Erythroblast (primary cell): Measurements from ENCODE around the gene COA8.

Source experiments
- DNase-seq, 2 experiments: peaks; one replicate each; lab custom pipeline; 2025; lab: John Stamatoyannopoulos, UW
- GATA1 ChIP-seq: IDR thresholded peaks from 2 replicates; pipeline ENCODE4 v1.6.1; 2011; ENCODE audit warnings: low read depth, mild to moderate bottlenecking, control low read depth, low read length, moderate library complexity
- POLR2A ChIP-seq: IDR thresholded peaks from 2 replicates; pipeline ENCODE4 v1.6.1; 2011; ENCODE audit warnings: mild to moderate bottlenecking, low read length

COA8 gene

GRCh38 chr14:103556946-103557758 lies 5.6 kb upstream of the COA8 start:
- TF ChIP-seq GATA1 (no peak), POLR2A (no peak)
- DNase-seq = no peak

- no peak for DNase-seq
- no peak for TF ChIP-seq GATA1
- no peak for TF ChIP-seq POLR2A
These were observed 4.5 kb upstream of the COA8 start for GRCh38 chr14:103558071-103558882.

DNA sequence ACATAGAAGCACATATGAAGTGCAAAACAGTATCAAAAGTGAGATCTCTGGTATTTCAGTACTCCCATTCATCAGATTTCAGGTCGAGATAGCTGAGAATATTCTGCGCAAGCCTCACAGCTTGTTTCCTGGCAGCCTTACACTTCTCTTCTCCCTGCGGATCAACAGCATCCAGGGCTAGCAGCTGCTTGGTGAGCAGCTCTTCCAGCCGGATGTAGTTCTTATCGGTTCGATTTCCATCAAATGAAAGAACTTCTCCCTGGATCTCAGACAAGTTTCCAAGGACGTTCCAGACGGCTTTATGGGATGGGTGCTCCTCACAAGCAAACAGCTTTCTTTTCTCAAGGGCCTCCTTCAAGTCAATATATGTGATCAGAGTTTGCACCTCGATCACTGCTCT lies 3.0 kb upstream of the COA8 start:
- DNase-seq = no peak
- TF ChIP-seq GATA1 (no peak), POLR2A (no peak)

DNA sequence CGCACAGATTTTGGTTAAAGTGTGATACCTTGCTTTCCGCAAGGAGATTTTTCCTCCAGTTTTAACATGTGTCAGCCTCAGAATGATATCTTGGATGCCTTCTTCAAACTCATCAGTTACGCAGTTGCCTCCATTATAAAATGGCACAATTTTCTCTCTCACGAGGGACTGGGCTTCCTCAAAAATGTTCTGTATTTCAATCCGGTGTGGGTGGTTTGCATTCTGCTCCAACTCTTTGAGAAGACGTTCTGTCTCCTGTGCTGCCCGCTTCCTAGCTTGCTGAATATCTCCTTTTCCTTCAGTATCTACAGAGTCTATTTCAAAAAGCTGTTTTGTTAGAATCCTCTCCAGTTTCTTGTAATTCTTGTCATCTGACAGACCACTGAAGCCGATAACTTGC lies 2.1 kb upstream of the COA8 start:
- no peak for DNase-seq
- no peak for TF ChIP-seq POLR2A
- no peak for TF ChIP-seq GATA1

- no peak for TF ChIP-seq GATA1
- no peak for TF ChIP-seq POLR2A
- DNase-seq = peak; percentile 78
These were observed 1.2 kb upstream of the COA8 start for GRCh38 chr14:103561381-103562178.

GRCh38 chr14:103562179-103562428 lies 656 bp upstream of the COA8 start:
- TF ChIP-seq POLR2A = no peak
- TF ChIP-seq GATA1 = no peak
- peak in 1 of 2 experiments; percentile 81 for DNase-seq

DNA sequence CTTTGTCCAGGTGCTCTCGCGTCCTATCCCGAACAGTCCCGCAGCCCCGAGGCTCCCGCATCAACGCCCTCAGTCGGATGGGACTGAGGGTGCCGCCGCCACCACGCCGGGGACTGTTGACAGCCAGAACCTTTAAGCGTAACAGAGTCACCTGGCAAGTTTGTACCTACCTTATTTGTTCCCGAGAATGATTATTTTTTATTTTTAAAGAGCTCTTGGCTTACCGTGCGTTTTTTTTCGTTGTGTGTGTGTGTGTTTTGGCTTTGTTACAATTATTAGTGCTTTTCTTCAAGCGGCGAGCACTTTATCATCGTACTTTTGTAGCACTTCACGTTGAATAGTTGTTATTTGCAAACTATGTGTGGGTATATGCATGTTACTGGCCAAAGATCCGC lies 463 bp downstream of the COA8 start:
- TF ChIP-seq GATA1 (no peak), POLR2A (no peak)
- DNase-seq = no peak

DNA sequence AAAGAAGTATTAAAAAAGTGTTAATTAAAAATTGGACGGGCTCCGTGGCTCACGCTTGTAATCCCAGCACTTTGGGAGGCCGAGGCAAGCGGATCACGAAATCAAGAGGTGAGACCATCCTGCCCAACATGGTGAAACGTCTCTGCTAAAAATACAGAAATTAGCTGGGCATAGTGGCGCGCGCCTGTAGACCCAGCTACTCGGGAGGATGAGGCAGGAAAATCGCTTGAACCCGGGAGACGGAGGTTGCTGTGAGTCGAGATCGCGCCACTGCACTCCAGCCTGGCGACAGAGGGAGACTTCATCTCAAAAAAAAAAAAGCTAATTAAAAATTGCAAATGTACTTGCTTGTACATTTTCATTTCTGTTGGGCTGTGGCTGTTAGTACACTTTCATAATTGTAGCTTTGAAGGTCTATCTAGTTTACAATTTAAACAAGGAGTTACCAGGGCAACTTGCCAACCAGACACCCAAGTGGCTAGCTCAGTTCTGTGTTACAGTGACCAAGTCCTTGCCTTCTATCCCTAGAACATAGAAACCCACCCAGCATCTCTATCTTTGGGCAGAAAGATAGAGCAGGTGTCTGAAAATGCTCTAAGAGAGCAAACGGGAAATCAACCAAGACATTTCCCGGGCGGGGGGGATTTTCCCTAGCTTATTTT lies 1.2 kb downstream of the COA8 start:
- TF ChIP-seq GATA1 (no peak), POLR2A (no peak)
- peak; percentile 31 to 34 for DNase-seq

- no peak for DNase-seq
- TF ChIP-seq GATA1 (no peak), POLR2A (no peak)
These were observed 6.2 kb downstream of the COA8 start for GRCh38 chr14:103568952-103569351.

DNA sequence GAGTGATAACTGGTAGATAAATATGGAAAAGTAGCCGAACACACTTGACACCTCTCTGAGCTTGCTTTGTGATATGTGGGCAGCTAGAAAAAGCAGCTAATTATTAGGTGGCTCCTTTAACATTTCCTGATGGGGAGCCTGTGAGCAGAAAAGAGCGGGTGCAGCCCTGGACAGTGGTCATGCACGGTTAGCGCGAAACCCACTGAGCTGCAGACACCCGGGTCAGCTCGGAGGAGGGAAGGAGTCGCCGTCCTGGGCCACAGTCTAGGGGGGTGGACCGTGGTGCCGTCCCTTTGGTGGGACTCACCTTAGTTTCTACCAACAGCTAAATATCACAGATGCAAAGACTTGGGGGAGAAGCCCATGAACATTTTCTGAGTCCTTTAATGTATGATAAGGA lies 6.6 kb downstream of the COA8 start:
- no peak for DNase-seq
- no peak for TF ChIP-seq POLR2A
- no peak for TF ChIP-seq GATA1

DNA sequence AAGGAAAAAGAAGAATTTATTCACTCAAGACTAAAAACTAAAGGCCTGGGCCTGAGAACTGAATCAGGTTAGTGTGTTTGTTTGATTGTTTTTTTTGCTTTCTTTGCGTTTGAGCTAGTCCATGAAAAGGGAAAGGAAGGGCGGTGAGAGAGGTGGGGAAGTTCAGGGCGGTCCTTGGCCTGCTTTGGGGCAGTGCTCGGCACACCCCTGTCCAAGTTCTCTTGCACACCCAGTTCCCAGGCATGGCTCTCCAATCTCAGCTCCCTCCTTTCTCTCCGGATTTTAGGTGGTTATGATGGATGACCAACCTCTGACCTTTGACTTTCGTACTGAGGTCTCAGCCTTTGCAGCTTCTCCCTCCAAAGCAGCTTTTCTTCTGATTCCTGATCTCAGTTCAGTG lies 11.3 kb downstream of the COA8 start:
- TF ChIP-seq GATA1 (no peak), POLR2A (no peak)
- no peak for DNase-seq

DNA sequence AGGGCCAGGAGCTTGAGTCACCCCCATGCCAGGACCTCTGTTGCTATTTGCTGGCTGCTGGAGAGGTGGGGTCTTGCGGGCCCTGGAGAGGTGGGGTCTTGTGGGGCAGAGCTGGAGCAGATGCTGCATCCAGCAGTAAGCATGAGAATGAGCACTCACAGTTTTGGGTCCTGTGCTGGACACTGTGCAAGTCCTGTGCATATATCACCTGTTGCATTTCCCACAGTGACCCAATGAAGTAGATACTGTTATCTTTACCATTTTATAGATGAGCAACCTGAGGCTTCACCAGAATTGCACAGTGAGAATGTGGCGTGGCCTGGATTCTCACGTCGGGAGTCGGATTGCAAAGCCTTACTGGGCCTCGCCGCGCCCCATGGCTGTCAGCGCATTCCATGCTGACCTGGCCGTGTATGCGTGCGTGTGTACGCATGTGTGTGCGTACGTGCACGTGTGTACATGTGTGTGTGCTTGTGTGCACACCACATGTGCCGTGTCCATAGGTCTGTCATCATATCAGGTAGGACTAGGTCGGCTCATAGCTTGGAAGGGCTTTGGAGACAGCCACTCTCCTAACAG lies 12.0 kb downstream of the COA8 start:
- no peak for TF ChIP-seq GATA1
- no peak for TF ChIP-seq POLR2A
- no peak for DNase-seq

GRCh38 chr14:103576371-103577024 lies 13.7 kb downstream of the COA8 start:
- TF ChIP-seq POLR2A (no peak), GATA1 (no peak)
- DNase-seq = no peak
